CD4-positive, alpha-beta T cell treated with Interleukin-17A for 4 hours (primary cell): Measurements from ENCODE around the gene B3GLCT.
A peak's percentile ranks its signal among the peaks of the same experiment; 100 is the strongest.
"Not testable (repeated sequence)": the region's sequence is repeated elsewhere in the genome, so short reads cannot be mapped to it uniquely, and the experiment has no call there.

Experiments
- DNase-seq: peaks from one replicate; pipeline ENCODE4 v3.0.0-alpha.2; 2020; ENCODE audit warnings: mixed read lengths

The B3GLCT gene

DNA sequence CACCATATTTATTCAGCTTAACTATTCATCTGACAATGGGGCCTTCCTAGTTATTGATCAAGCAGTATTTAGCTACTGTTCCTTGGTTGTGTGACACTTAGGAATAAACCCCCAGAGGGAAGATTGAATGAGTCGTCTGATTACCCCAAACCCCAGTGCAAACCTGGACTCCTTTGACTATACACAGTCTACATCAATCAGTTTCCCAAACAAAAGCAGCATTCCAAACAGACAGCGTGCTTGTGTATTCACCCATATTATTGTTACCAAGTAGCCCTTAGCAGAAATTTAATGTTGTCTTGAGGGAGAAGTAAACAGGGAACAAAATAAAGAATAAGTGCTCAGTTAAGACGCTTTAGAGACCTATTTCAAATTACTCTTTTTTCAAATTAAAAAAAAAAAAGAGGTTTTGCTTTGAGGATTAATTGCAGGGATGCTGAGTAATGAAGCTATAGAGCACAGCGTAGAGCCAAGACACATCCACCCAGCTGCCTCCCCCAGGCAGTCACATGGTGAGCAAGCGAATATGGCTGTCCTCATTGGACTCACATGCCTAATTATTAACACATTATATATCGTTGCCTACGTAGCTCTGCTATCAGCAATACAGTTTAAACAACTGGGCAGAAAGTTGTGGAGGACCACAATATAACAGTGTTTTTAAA is 14.7 kb upstream of the B3GLCT start:
- no peak for DNase-seq

DNA sequence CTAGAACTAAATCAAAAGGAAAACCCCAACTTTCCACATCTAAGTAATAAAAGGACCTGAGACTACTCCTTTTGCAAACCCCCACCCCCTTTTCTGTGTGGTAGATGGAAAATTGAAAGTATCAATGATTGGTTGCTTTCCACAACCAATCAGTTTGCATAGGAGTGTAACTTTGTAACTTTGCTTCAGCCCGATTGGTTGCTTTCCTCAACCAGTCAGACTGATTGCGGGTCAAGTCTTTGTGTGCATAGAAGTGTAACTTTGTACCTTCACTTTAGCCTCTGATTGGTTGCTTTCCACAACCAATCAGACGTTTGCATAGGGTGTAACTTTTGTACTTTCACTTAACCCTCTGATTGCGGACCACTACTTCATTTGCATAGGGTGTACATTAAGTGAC is 8.0 kb upstream of the B3GLCT start:
- DNase-seq = no peak

- no peak for DNase-seq
Observed at GRCh38 chr13:31192306-31192705, 7.5 kb upstream of the B3GLCT start.

- no peak for DNase-seq
Observed at GRCh38 chr13:31195616-31196015, 4.2 kb upstream of the B3GLCT start.

DNA sequence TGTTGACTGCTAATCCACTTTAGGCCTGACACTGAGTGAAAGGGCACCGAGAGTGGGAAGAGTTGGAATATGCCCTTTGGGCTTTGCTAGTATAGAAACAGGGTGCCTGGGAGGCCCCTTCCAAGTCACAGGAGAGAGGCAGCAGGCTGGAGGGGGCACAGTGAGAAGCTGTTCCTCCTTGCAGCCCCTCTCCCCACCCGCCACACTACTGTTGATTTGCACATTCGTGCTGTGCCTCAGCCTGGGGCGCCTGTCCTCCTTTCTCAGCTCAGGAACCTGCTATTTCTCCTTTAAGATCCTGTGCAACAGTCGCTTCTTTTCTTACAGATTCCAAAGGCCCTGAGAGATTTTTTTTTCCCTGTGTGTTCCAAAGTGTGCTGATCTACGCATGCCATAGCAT is 2.8 kb upstream of the B3GLCT start:
- DNase-seq = no peak

- no peak for DNase-seq
Observed at GRCh38 chr13:31198519-31198918, 1.3 kb upstream of the B3GLCT start.

GRCh38 chr13:31199527-31199848 is 287 bp upstream of the B3GLCT start:
- no peak for DNase-seq

GRCh38 chr13:31200637-31200971 is 829 bp downstream of the B3GLCT start:
- DNase-seq = peak; percentile 58

DNA sequence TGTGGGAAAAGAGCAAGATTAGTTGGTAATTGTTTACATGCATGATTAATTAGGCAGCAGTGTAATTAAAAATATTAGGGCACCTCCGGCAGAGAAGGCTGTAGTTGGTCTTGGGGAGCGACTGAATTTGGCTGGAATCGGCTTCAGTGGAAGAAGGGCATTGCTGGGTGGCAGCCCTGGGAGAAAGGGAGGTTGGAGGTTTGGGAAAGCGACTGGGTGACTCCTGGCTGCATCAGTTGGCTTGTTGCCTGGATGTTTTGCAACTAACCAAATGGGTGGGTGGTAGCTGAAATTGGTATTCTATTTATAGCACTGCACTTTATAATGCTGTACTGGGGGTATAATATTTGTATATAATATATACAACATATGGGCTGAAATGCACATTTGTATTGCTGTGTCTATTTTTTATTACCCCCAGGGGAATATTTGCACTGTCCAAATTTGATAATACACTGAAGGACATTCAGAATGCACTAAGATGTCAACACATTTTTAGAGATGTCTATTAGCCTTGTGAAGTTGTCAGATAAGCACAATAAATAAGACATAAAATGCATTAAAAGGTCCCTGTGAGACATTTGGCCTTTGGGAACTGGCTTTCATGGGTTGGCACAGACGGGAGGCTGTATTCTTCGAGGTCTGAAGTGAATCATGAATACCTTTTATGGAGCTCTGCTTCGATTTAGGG is 1.7 kb downstream of the B3GLCT start:
- DNase-seq = no peak

GRCh38 chr13:31204592-31204991 is 4.8 kb downstream of the B3GLCT start:
- DNase-seq = peak; percentile 7

DNA sequence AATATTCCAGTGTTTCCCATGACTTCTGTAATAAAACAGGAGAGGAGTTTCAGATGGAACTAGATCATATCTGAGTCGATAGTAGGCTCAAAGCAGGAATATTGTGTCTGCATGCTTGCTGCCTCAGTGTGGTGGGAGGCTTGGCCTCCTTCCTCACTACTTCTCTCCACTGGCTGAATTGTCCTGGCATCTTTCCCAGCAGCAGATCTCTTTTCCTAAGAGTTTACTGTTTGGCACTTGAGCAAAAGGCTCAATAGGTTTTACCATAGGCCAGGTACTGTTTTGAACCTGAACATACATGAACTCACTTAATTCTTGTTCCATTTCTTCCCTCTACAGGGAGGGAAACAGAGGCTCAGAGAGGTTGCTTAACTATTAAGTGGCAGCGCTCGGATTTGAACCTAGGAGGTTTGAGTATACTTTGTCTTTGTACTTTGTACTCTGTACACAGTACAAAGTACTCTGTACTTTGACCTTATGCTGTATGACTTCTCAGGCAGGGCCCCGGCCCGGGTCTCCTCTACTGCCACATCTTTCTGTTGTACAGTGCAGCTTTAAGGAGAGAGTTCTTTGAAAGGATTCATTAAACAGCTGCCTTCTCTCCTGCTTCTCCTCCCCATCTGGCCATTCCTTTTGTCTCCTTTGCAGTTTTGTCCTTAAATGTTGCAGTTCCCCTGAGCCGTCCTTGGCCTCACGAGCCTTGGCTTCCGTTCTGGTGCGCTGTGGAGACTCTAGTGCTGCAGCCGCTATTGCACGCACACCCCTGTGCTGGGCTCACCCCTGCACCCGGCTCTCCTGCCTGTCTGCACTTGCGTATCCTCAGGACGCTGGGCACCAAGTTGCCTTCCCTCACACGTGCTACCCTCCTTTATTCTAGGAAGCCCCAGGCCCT is 8.1 kb downstream of the B3GLCT start:
- DNase-seq = no peak

DNA sequence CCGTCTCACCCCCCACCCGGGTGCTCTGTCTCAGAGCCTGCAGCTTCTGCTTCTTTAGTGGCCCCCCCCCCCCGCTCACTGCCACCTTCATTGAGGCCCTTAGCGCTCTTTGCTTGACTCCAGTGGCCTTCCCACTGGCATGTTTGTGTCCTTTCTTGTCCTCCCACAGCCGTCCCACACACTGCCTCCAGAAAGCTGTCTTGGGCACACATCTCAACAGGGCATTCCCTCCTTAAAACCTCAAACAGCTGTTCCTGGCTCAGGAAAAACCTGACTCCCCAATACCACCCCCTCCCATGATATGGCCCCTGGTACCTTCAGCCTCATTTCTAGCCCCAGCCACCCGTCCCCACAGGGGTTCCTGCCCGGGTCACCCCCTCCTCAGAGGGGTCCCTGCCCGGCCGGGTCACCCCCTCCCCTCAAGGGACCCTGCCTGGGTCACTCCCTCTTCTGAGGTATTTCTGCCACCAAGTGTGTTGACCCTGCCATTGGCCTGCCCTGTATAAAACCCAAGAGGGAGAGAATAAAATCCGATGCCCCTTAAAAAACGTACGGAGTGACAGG is 8.9 kb downstream of the B3GLCT start:
- DNase-seq = no peak

DNA sequence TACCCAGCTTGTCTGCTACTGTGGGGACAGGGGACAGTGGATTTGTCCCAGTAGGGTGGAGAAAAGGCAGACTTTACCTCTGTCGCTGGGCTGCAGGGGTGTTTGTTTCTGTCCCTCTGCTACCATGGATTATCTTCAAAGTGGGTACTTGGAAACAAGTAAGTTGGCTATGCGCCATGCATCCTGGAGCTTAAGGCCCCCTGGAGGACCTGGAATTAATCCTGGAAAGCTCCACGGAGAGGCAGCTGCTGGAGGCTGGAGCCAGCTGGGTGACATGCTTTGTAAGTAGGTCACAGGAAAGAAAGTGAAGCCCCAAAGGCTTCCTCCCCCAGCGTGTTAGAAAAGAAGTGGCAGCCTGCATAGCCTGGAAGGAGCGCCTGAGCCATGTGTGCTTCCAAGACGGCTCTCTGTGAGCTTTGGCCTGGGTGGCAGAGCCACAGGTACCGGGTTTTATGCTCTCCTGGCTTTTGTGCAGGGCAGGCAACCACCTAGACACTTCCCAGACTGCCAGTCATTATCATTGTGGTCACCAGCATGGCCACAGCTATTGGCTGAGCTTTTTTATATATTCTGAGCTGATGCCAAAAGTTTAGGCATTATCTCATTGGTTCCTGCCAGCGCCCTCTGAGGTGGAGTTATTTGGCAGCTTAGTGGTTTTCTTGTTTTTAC is 9.5 kb downstream of the B3GLCT start:
- no peak for DNase-seq

- no peak for DNase-seq
Observed at GRCh38 chr13:31209841-31210210, 10.1 kb downstream of the B3GLCT start.

- no peak for DNase-seq
Observed at GRCh38 chr13:31213651-31214289, 14.0 kb downstream of the B3GLCT start.

DNA sequence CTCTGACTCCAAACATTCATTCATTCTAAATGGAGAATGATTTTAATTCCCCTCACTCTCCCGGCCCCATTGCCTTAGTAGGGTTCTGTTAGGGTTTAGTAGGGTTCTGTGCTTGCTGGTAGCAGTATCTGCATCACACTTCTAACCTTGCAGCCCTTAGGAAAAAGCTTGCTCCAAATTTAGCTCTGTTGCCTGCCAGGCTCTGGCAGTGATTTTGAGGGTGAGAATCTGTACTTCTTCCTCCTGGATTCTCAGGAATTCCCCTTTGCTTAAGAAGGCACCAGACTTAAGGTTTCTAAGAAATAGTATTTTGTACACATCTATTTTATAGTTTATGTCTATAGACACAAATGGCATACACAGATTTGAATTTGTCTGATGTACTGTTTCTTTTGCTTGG is 14.7 kb downstream of the B3GLCT start:
- DNase-seq = no peak

DNA sequence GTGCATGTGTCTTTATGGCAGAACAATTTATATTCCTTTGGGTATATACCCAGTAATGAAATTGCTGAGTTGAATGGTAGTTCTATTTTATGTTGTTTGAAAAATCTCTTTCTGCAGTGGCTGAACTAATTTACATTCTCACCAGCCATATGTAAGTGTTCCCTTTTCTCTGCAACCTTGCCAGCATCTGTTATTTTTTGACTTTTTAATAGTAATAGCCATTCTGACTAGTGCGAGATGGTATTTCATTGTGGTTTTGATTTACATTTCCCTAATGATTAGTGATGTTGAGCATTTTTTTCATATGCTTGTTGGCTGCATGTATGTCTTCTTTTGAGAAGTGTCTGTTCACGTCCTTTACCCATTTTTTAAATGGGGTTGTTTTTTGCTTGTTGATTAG is 17.1 kb downstream of the B3GLCT start:
- not testable (repeated sequence) for DNase-seq

- DNase-seq = no peak
Observed at GRCh38 chr13:31219909-31220598, 20.3 kb downstream of the B3GLCT start.

DNA sequence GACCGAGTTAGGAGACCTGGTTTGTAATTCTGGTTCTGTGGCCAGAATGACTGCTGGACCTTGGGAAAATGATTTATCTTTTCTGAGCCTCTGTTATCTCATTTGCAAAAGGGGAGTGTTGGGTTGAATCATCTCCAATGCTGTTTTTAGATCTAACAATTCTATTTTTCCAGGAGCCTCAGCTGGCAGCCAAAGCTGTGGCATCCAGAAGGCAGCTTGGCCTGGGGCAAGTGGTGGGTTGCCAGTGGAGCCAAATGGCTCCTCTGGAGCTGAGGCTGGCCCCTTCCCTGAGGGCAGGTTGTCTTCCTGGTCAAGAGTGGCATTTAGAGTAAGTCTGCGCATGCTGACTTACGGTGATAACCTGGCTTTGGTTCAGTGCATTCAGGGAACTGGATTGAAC is 21.3 kb downstream of the B3GLCT start:
- DNase-seq = no peak

GRCh38 chr13:31223215-31223614 is 23.4 kb downstream of the B3GLCT start:
- no peak for DNase-seq

GRCh38 chr13:31223640-31224039 is 23.9 kb downstream of the B3GLCT start:
- no peak for DNase-seq

- no peak for DNase-seq
Observed at GRCh38 chr13:31224174-31224669, 24.4 kb downstream of the B3GLCT start.
